GM12878 (cell line): Measurements from ENCODE around the gene ZFYVE19. TPM values are rescaled to one million over a fixed set of nuclear protein-coding genes. Genes with fewer than 3 reads are reported as not detected.
A peak's percentile ranks its signal among the peaks of the same experiment; 100 is the strongest.

Experiments
- ATAC-seq: fragments of 200-7000 bp; cut with Tn5 transposase; 3 replicates; pipeline ENCODE4 v1.9.1; 2020; ENCODE audit warnings: mild to moderate bottlenecking, moderate library complexity
- BruUV-seq: library from RNA; stranded (reverse); fragments of 400-500 nt; replicated peaks from 2 replicates; lab custom pipeline; 2021; lab: Mats Ljungman, UMichigan
- CTCF ChIA-PET: fragments of 300-600 bp; sonication (Branson Sonifier 250); formaldehyde crosslinking; extraction: SDS; loops from one replicate; lab custom pipeline; 2021; ENCODE audit warnings: inconsistent platforms; lab: Yijun Ruan, JAX
- POLR2A ChIA-PET: fragments of 350-600 bp; formaldehyde crosslinking; extraction: SDS; loops from one replicate; lab custom pipeline; 2021; ENCODE audit warnings: inconsistent platforms; lab: Charles Lee
- RAD21 ChIA-PET: fragments of 300-600 bp; sonication (Branson Sonifier 250); formaldehyde crosslinking; loops from one replicate; lab custom pipeline; 2023; ENCODE audit warnings: antibody characterized with exemption; ENCODE audit not compliant: unreplicated experiment; lab: Charles Lee
- SMC1A ChIA-PET: fragments of 300-600 bp; sonication (Branson Sonifier 250); formaldehyde crosslinking; loops from one replicate; lab custom pipeline; 2023; ENCODE audit not compliant: unreplicated experiment, uncharacterized antibody; lab: Charles Lee
- DNase-seq: peaks from one replicate; pipeline ENCODE4 v3.0.0-alpha.2; 2011; ENCODE audit warnings: low read depth, low spot score
- FAIRE-seq: peaks from 3 replicates; lab custom pipeline; 2011; peaks lifted over from hg19 to GRCh38; lab: Jason Lieb, UNC
- H2AFZ ChIP-seq: 2 replicates; pipeline ENCODE4 v1.6.0; 2011; ENCODE audit warnings: low read depth, low read length, control low read depth; ENCODE audit not compliant: control insufficient read depth
- H3K27ac ChIP-seq: 2 replicates; pipeline ENCODE4 v1.5.1; 2011; ENCODE audit warnings: control low read depth; ENCODE audit not compliant: control insufficient read depth, insufficient read depth
- H3K27me3 ChIP-seq, 2 experiments: replicated peaks in 1 of 2; 2 replicates each; pipeline versions ENCODE4 v1.6.0 to v1.6.1; 2011; ENCODE audit warnings: low read length in 1 of 2; ENCODE audit not compliant: control insufficient read depth in 2 of 2, insufficient read depth in 2 of 2
- H3K36me3 ChIP-seq, 2 experiments: 2 replicates each; pipeline ENCODE4 v1.5.1; 2011; ENCODE audit warnings: low read length in 1 of 2; ENCODE audit not compliant: control insufficient read depth in 2 of 2, insufficient read depth in 2 of 2
- H3K4me1 ChIP-seq: 2 replicates; pipeline ENCODE4 v1.6.1; 2011; ENCODE audit warnings: mild to moderate bottlenecking, low read length, moderate library complexity, mixed read lengths; ENCODE audit not compliant: control insufficient read depth, insufficient read depth
- H3K4me2 ChIP-seq: 2 replicates; pipeline ENCODE4 v1.6.0; 2011; ENCODE audit warnings: control low read depth; ENCODE audit not compliant: control insufficient read depth, insufficient read depth
- H3K4me3 ChIP-seq: fragments of 200-600 bp; sonication (generic); 2 replicates; pipeline ENCODE4 v1.5.1; 2016
- H3K79me2 ChIP-seq: 2 replicates; pipeline ENCODE4 v1.6.0; 2011; ENCODE audit warnings: low read length; ENCODE audit not compliant: control insufficient read depth, insufficient read depth
- H3K9ac ChIP-seq: 2 replicates; pipeline ENCODE4 v1.8.0; 2011; ENCODE audit warnings: low read length, control low read depth, mixed read lengths; ENCODE audit not compliant: control insufficient read depth, insufficient read depth
- H3K9me3 ChIP-seq: replicated peaks from 3 replicates; pipeline ENCODE4 v1.5.1; 2011; ENCODE audit warnings: mild to moderate bottlenecking, low read length; ENCODE audit not compliant: control insufficient read depth, insufficient read depth
- H4K20me1 ChIP-seq: 2 replicates; pipeline ENCODE4 v1.6.0; 2011; ENCODE audit not compliant: control insufficient read depth, insufficient read depth
- STAT3 ChIP-seq: IDR thresholded peaks from 2 replicates; pipeline ENCODE4 v1.6.1; 2011; ENCODE audit warnings: low read depth, low read length, improper control_type of control experiment
- ZZZ3 ChIP-seq: IDR thresholded peaks from 2 replicates; pipeline ENCODE4 v1.6.1; 2011; ENCODE audit warnings: low read depth; ENCODE audit not compliant: control insufficient read depth, insufficient read length
- WGBS: methylation state at CpG from one replicate; pipeline ENCODE4 v1.1.6; 2016; ENCODE audit warnings: low lambda C conversion rate; ENCODE audit not compliant: insufficient replicate concordance, insufficient coverage; ENCODE audit errors: missing lambda C conversion rate; 5-methylcytosine and 5-hydroxymethylcytosine counted together
- in situ Hi-C: fragments of 300-500 bp; cut with MboI; formaldehyde crosslinking; loops from 9 replicates; pipeline ENCODE4 v1.14.3; 2018; ENCODE audit warnings: mixed read lengths
- intact Hi-C: fragments of 100-400 bp; cut with micrococcal nuclease; formaldehyde crosslinking; loops from one replicate; pipeline ENCODE4 v1.14.2; 2022; ENCODE audit not compliant: unreplicated experiment
- polyA plus RNA-seq, 11 experiments: library from polyadenylated mRNA; depleted of rRNA in 4 of 11; unstranded in 6 of 11; stranded (reverse) in 5 of 11; fragments of >200 nt; fragmentation: Nextera tagmentation in 4 of 11; fragmentation: Illumina TruSeq in 1 of 11; extraction: Ambion mirVana in 4 of 11; extraction: Trizol in 1 of 11; gene quantifications; 1 replicate in 1 of 11; 2 replicates in 10 of 11; pipeline versions ENCODE4 v1.2.1 to v1.2.3, GENCODE V29; 2011 to 2016; ENCODE audit warnings: inconsistent platforms in 2 of 11, missing spikeins in 2 of 11, low read depth in 1 of 11
- total RNA-seq, 4 experiments: library from RNA; depleted of rRNA in 3 of 4; stranded (reverse); fragments of >200 nt in 3 of 4; fragmentation: Illumina TruSeq in 1 of 4; extraction: Trizol in 1 of 4; gene quantifications; 2 replicates each; pipeline versions ENCODE4 v1.2.1 to v1.2.3, GENCODE V29; 2013 to 2021
- TF ChIP-seq, protein P1 (sequence below): fragments of 450-650 bp; IDR thresholded peaks from 2 replicates; pipeline ENCODE4 v1.6.1; 2017; ENCODE audit warnings: mild to moderate bottlenecking, moderate library complexity
- TF ChIP-seq, protein P2 (sequence below): fragments of 450-650 bp; IDR thresholded peaks from 2 replicates; pipeline ENCODE4 v1.6.1; 2016; ENCODE audit warnings: mild to moderate bottlenecking

ZFYVE19 gene
- total and polyA plus RNA-seq, 10 of the 15 experiments (the other 5 are each of a cell fraction or from before 2014, with no cell fraction given): 1.7 to 36.3 (median 17.0) TPM

DNA sequence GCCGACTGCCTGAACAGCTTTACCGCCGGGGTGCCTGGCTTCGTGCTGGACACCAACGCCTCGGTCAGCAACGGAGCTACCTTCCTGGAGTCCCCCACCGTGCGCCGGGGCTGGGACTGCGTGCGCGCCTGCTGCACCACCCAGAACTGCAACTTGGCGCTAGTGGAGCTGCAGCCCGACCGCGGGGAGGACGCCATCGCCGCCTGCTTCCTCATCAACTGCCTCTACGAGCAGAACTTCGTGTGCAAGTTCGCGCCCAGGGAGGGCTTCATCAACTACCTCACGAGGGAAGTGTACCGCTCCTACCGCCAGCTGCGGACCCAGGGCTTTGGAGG lies 37.8 kb downstream of the ZFYVE19 start (continued):
- TF ChIP-seq, protein P1, sequence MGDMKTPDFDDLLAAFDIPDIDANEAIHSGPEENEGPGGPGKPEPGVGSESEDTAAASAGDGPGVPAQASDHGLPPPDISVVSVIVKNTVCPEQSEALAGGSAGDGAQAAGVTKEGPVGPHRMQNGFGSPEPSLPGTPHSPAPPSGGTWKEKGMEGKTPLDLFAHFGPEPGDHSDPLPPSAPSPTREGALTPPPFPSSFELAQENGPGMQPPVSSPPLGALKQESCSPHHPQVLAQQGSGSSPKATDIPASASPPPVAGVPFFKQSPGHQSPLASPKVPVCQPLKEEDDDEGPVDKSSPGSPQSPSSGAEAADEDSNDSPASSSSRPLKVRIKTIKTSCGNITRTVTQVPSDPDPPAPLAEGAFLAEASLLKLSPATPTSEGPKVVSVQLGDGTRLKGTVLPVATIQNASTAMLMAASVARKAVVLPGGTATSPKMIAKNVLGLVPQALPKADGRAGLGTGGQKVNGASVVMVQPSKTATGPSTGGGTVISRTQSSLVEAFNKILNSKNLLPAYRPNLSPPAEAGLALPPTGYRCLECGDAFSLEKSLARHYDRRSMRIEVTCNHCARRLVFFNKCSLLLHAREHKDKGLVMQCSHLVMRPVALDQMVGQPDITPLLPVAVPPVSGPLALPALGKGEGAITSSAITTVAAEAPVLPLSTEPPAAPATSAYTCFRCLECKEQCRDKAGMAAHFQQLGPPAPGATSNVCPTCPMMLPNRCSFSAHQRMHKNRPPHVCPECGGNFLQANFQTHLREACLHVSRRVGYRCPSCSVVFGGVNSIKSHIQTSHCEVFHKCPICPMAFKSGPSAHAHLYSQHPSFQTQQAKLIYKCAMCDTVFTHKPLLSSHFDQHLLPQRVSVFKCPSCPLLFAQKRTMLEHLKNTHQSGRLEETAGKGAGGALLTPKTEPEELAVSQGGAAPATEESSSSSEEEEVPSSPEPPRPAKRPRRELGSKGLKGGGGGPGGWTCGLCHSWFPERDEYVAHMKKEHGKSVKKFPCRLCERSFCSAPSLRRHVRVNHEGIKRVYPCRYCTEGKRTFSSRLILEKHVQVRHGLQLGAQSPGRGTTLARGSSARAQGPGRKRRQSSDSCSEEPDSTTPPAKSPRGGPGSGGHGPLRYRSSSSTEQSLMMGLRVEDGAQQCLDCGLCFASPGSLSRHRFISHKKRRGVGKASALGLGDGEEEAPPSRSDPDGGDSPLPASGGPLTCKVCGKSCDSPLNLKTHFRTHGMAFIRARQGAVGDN: peak; percentile 13; the same call in 1 of the 2 replicates

DNA sequence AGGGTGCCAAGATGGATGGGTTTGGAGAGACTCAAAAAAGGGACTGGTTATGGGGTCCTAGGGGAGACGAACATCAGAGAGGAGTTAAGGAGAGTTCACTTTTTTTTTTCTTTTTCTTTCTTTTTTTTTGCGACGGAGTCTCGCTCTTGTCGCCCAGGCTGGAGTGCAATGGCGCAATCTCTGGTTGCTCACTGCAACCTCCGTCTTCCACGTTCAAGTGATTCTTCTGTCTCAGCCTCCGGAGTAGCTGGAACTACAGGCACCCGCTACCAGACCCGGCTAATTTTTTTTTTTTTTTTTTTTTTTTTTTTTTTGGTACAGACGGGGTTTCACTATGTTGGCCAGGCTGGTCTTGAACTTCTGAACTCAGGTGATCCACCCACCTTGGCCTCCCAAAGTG lies 38.1 kb downstream of the ZFYVE19 start:
- Histone ChIP-seq H3K4me2 (peak overlapping the region; percentile 98), H2AFZ (peak overlapping the region; percentile 86), H3K9ac (peak overlapping the region; percentile 47; the same call in 1 of the 2 replicates), H3K27me3 (peaks cover 1 to 3% of the 10 kb centered on the region in 2 experiments; a peak in 1 of 4 replicates), H4K20me1 (no peaks in the 10 kb centered on the region), H3K4me1 (peaks cover 26% of the 10 kb centered on the region), H3K9me3 (no peaks in the 10 kb centered on the region), H3K36me3 (no peaks in the 10 kb centered on the region), H3K79me2 (no peaks in the 10 kb centered on the region), H3K4me3 (peak overlapping the region; percentile 75), H3K27ac (no peak overlapping the region)
- intact Hi-C loops (loop anchor here (5.0 to 10.0 kb wide), 2 partner anchors 38 to 270 kb away; partner anchors contain the start of genes DNAJC17, INO80 and ZFYVE19), in situ Hi-C loops (no loop called here)
- TF ChIP-seq, protein P2, sequence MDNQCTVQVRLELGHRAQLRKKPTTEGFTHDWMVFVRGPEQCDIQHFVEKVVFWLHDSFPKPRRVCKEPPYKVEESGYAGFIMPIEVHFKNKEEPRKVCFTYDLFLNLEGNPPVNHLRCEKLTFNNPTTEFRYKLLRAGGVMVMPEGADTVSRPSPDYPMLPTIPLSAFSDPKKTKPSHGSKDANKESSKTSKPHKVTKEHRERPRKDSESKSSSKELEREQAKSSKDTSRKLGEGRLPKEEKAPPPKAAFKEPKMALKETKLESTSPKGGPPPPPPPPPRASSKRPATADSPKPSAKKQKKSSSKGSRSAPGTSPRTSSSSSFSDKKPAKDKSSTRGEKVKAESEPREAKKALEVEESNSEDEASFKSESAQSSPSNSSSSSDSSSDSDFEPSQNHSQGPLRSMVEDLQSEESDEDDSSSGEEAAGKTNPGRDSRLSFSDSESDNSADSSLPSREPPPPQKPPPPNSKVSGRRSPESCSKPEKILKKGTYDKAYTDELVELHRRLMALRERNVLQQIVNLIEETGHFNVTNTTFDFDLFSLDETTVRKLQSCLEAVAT: peak; percentile 95
- TF ChIP-seq ZZZ3: no peak
- no peak for TF ChIP-seq STAT3
- ChIA-PET SMC1A (interaction anchor here (0.6 to 2.2 kb wide), 5 partner anchors 12 to 150 kb away, joined by 3 to 7 read pairs (median 5); partner anchors contain the start of gene RAD51), CTCF (interaction anchor here (0.6 to 8.8 kb wide), 6 partner anchors 13 to 63 kb away, joined by 3 to 140 read pairs (median 4); partner anchors contain the start of gene VPS18), POLR2A (interaction anchor here (0.6 to 5.0 kb wide), 7 partner anchors 27 to 285 kb away, joined by 3 to 39 read pairs (median 5); partner anchors contain the start of gene RHOV), RAD21 (interaction anchor here (0.6 to 5.0 kb wide), 7 partner anchors 13 to 70 kb away, joined by 3 to 41 read pairs (median 6); partner anchors contain the start of genes DNAJC17, VPS18 and ZFYVE19)
- WGBS: 83% methylated on average over 7 of the region's 12 CpGs
- no TSS peak for BruUV-seq
- DNase-seq: no peak
- no peak for FAIRE-seq
- ATAC-seq: no peak
